ENCODE results near the gene SURF6. TPM values are rescaled to one million over a fixed set of nuclear protein-coding genes. Genes with fewer than 3 reads are reported as not detected.

Gene SURF6
- total and polyA plus RNA-seq, 2 of the 8 experiments (the other 6 are each of a cell fraction or from before 2014, with no cell fraction given) = 6.1 to 23.7 TPM

- no peak for TF ChIP-seq ASH2L (IDR thresholded peaks at IDR 0.05; ENCODE audit: low read length)
- TF ChIP-seq POLR2AphosphoS5 (IDR thresholded peaks at IDR 0.05; ENCODE audit: low read depth, low read length) = no peak
- no peak for TF ChIP-seq EZH2 (IDR thresholded peaks at IDR 0.05; ENCODE audit: low read depth, low read length, severe bottlenecking)
- no peak for TF ChIP-seq CBX5 (IDR thresholded peaks at IDR 0.05; ENCODE audit: low read depth, low read length)
- TF ChIP-seq USF2 (IDR thresholded peaks at IDR 0.05; ENCODE audit: low read length) = no peak
These were observed 11.8 kb downstream of the SURF6 start (continued) for GRCh38 chr9:133323991-133324703.
